CD8-positive, alpha-beta memory T cell (primary cell): ENCODE measurements around the gene C10orf105. TPM values are rescaled to one million over a fixed set of nuclear protein-coding genes. Genes with fewer than 3 reads are reported as not detected.

ENCODE experiments used
- CTCF ChIA-PET: fragments of 350-600 bp; sonication (Branson Sonifier 250); formaldehyde crosslinking; loops from one replicate; lab custom pipeline; 2021; ENCODE audit warnings: antibody characterized with exemption; lab: Charles Lee
- POLR2A ChIA-PET: fragments of 350-600 bp; sonication (Branson Sonifier 250); formaldehyde crosslinking; loops from one replicate; lab custom pipeline; 2021; ENCODE audit warnings: antibody characterized with exemption; lab: Charles Lee
- DNase-seq, 5 donors: peaks; one replicate each; pipeline versions ENCODE4 v3.0.0 to v3.0.0-alpha.2; 2020 to 2022; ENCODE audit warnings: mixed read lengths in 1 of 5
- H3K27ac ChIP-seq: one replicate; pipeline ENCODE4 v1.7.0; 2013; ENCODE audit warnings: low read depth, mild to moderate bottlenecking, low read length, moderate library complexity
- H3K27me3 ChIP-seq: 2 replicates; pipeline ENCODE4 v1.7.0; 2013; ENCODE audit warnings: low read length, mild to moderate bottlenecking; ENCODE audit not compliant: insufficient read depth, poor library complexity, severe bottlenecking
- H3K36me3 ChIP-seq: 2 replicates; pipeline ENCODE4 v1.7.0; 2013; ENCODE audit warnings: mild to moderate bottlenecking, low read length, moderate library complexity; ENCODE audit not compliant: insufficient read depth
- H3K4me1 ChIP-seq: 2 replicates; pipeline ENCODE4 v1.7.0; 2013; ENCODE audit warnings: mild to moderate bottlenecking, low read length, moderate library complexity; ENCODE audit not compliant: insufficient read depth
- H3K4me3 ChIP-seq: 2 replicates; pipeline ENCODE4 v1.7.0; 2013; ENCODE audit warnings: mild to moderate bottlenecking, low read length
- H3K9me3 ChIP-seq: 2 replicates; pipeline ENCODE4 v1.7.0; 2013; ENCODE audit warnings: mild to moderate bottlenecking, low read length
- H3K27ac Mint-ChIP-seq, 8 donors: one replicate each; pipeline ENCODE4 v1.8.0; 2020 to 2021; ENCODE audit warnings: mixed read lengths in 8 of 8, mild to moderate bottlenecking in 6 of 8, inconsistent platforms in 3 of 8, moderate library complexity in 3 of 8
- H3K27me3 Mint-ChIP-seq, 2 donors: one replicate each; pipeline ENCODE4 v1.8.0; 2020 to 2021; ENCODE audit warnings: mixed read lengths in 2 of 2, mild to moderate bottlenecking in 1 of 2, moderate library complexity in 1 of 2
- H3K36me3 Mint-ChIP-seq, 3 donors: one replicate each; pipeline ENCODE4 v1.8.0; 2020 to 2021; ENCODE audit warnings: mixed read lengths in 3 of 3, inconsistent platforms in 1 of 3, mild to moderate bottlenecking in 1 of 3
- H3K4me1 Mint-ChIP-seq, 3 donors: one replicate each; pipeline ENCODE4 v1.8.0; 2020 to 2021; ENCODE audit warnings: mixed read lengths in 3 of 3, inconsistent platforms in 1 of 3, mild to moderate bottlenecking in 1 of 3
- H3K4me3 Mint-ChIP-seq, 7 donors: one replicate each; pipeline ENCODE4 v1.8.0; 2020 to 2021; ENCODE audit warnings: mixed read lengths in 7 of 7, mild to moderate bottlenecking in 6 of 7, moderate library complexity in 4 of 7, inconsistent platforms in 2 of 7
- H3K9me3 Mint-ChIP-seq, 5 donors: one replicate each; pipeline ENCODE4 v1.8.0; 2020 to 2022; ENCODE audit warnings: mixed read lengths in 5 of 5, mild to moderate bottlenecking in 3 of 5, moderate library complexity in 2 of 5, inconsistent platforms in 1 of 5
- polyA plus RNA-seq: library from polyadenylated mRNA; unstranded; fragments of 300-500 nt; fragmentation: Illumina TruSeq; gene quantifications from one replicate; pipeline ENCODE4 v1.2.3, GENCODE V29; 2021
- total RNA-seq, 2 experiments: library from RNA; stranded (reverse); gene quantifications; one replicate each; pipeline ENCODE4 v1.2.3, GENCODE V29; 2021

The C10orf105 gene
- total and polyA plus RNA-seq, 3 experiments from 2014 or later = 0.04 to 0.23 (median 0.11) TPM

- CTCF ChIA-PET = interaction anchor here (1.1 to 3.7 kb wide), 2 partner anchors 70 to 73 kb away, joined by 3 to 12 read pairs; partner anchors contain the start of gene VSIR
- H3K36me3 ChIP-seq = no peaks in the 10 kb centered on the region
- Mint-ChIP-seq H3K27ac (peak overlapping the region in 1 of 8 donors; percentile 77), H3K4me3 (peak overlapping the region in 1 of 7 donors; percentile 5), H3K36me3 (no peaks in the 10 kb centered on the region), H3K9me3 (no peaks in the 10 kb centered on the region), H3K27me3 (no peaks in the 10 kb centered on the region), H3K4me1 (peaks cover 23 to 26% (median 25%) of the 10 kb centered on the region in 3 donors)
- H3K4me1 ChIP-seq = peaks cover 21% of the 10 kb centered on the region
- H3K4me3 ChIP-seq = no peak overlapping the region
- POLR2A ChIA-PET = no interaction called here
- no peak overlapping the region for H3K27ac ChIP-seq
- DNase-seq = no peak
- H3K27me3 ChIP-seq = no peaks in the 10 kb centered on the region
- no peaks in the 10 kb centered on the region for H3K9me3 ChIP-seq
Measured at GRCh38 chr10:71703577-71703976, 16.0 kb downstream of the C10orf105 start.

GRCh38 chr10:71701496-71702132 lies 18.0 kb downstream of the C10orf105 start:
- H3K9me3 Mint-ChIP-seq = no peaks in the 10 kb centered on the region
- peak overlapping the region in 1 of 8 donors; percentile 74 for H3K27ac Mint-ChIP-seq
- no peak overlapping the region for H3K4me3 Mint-ChIP-seq
- ChIA-PET POLR2A (interaction anchor here (0.6 kb wide), 1 partner anchor 27 kb away, joined by 4 read pairs; no protein-coding TSS in a partner anchor), CTCF (interaction anchor here (0.8 to 3.7 kb wide), 5 partner anchors 11 to 72 kb away, joined by 3 to 12 read pairs (median 3); partner anchors contain the start of gene VSIR)
- peaks cover 29 to 32% (median 31%) of the 10 kb centered on the region in 3 donors for H3K4me1 Mint-ChIP-seq
- Histone ChIP-seq H3K4me3 (no peak overlapping the region), H3K4me1 (peaks cover 28% of the 10 kb centered on the region), H3K36me3 (no peaks in the 10 kb centered on the region), H3K27ac (no peak overlapping the region), H3K9me3 (no peaks in the 10 kb centered on the region), H3K27me3 (no peaks in the 10 kb centered on the region)
- no peak for DNase-seq
- no peaks in the 10 kb centered on the region for H3K36me3 Mint-ChIP-seq
- H3K27me3 Mint-ChIP-seq = no peaks in the 10 kb centered on the region

- no peaks in the 10 kb centered on the region for H3K27me3 ChIP-seq
- DNase-seq = no peak
- Mint-ChIP-seq H3K27me3 (no peaks in the 10 kb centered on the region), H3K27ac (peak overlapping the region in 1 of 8 donors; percentile 47), H3K36me3 (no peaks in the 10 kb centered on the region), H3K4me3 (no peak overlapping the region), H3K4me1 (peaks cover 31 to 38% (median 32%) of the 10 kb centered on the region in 3 donors), H3K9me3 (no peaks in the 10 kb centered on the region)
- no peaks in the 10 kb centered on the region for H3K9me3 ChIP-seq
- no peaks in the 10 kb centered on the region for H3K36me3 ChIP-seq
- POLR2A ChIA-PET = interaction anchor here (0.6 kb wide), 1 partner anchor 27 kb away, joined by 4 read pairs; no protein-coding TSS in a partner anchor
- CTCF ChIA-PET = interaction anchor here (1.2 to 9.6 kb wide), 4 partner anchors 11 to 72 kb away, joined by 3 to 90 read pairs (median 4); partner anchors contain the start of gene VSIR
- H3K4me1 ChIP-seq = peaks cover 33% of the 10 kb centered on the region
- no peak overlapping the region for H3K4me3 ChIP-seq
- no peak overlapping the region for H3K27ac ChIP-seq
Measured at GRCh38 chr10:71700731-71701368, 18.7 kb downstream of the C10orf105 start.

GRCh38 chr10:71698737-71699136 lies 20.8 kb downstream of the C10orf105 start:
- Mint-ChIP-seq H3K9me3 (no peaks in the 10 kb centered on the region), H3K4me3 (peak overlapping the region in 6 of 7 donors; percentile 26 to 63 (median 42)), H3K27ac (peak overlapping the region; percentile 62 to 91 (median 76)), H3K36me3 (no peaks in the 10 kb centered on the region), H3K27me3 (no peaks in the 10 kb centered on the region), H3K4me1 (peaks cover 42 to 58% (median 48%) of the 10 kb centered on the region in 3 donors)
- DNase-seq = no peak
- Histone ChIP-seq H3K27me3 (no peaks in the 10 kb centered on the region), H3K4me3 (no peak overlapping the region), H3K4me1 (peaks cover 51% of the 10 kb centered on the region), H3K27ac (no peak overlapping the region), H3K9me3 (no peaks in the 10 kb centered on the region), H3K36me3 (no peaks in the 10 kb centered on the region)
- ChIA-PET CTCF (interaction anchor here (1.0 to 9.6 kb wide), 12 partner anchors 11 to 113 kb away, joined by 3 to 160 read pairs (median 12); partner anchors contain the start of gene VSIR), POLR2A (interaction anchor here (1.0 to 1.3 kb wide), 2 partner anchors 9 to 50 kb away, joined by 3 to 5 read pairs; no protein-coding TSS in a partner anchor)

GRCh38 chr10:71697938-71698709 lies 21.5 kb downstream of the C10orf105 start:
- no peaks in the 10 kb centered on the region for H3K36me3 Mint-ChIP-seq
- CTCF ChIA-PET = interaction anchor here (0.9 to 9.6 kb wide), 15 partner anchors 9 to 113 kb away, joined by 3 to 160 read pairs (median 7); partner anchors contain the start of gene VSIR
- no peak overlapping the region for H3K27ac ChIP-seq

GRCh38 chr10:71696628-71697326 lies 22.8 kb downstream of the C10orf105 start:
- peaks cover 44 to 62% (median 52%) of the 10 kb centered on the region in 3 donors for H3K4me1 Mint-ChIP-seq
- no peaks in the 10 kb centered on the region for H3K9me3 Mint-ChIP-seq
- peak overlapping the region in 5 of 8 donors; percentile 51 to 88 (median 68) for H3K27ac Mint-ChIP-seq
- no peaks in the 10 kb centered on the region for H3K27me3 Mint-ChIP-seq
- H3K4me3 Mint-ChIP-seq = peak overlapping the region in 5 of 7 donors; percentile 11 to 68 (median 28)
- Histone ChIP-seq H3K27me3 (no peaks in the 10 kb centered on the region), H3K4me1 (peaks cover 54% of the 10 kb centered on the region), H3K27ac (no peak overlapping the region), H3K4me3 (no peak overlapping the region), H3K36me3 (no peaks in the 10 kb centered on the region), H3K9me3 (no peaks in the 10 kb centered on the region)
- CTCF ChIA-PET = interaction anchor here (0.7 to 9.6 kb wide), 26 partner anchors 11 to 383 kb away, joined by 3 to 160 read pairs (median 4); partner anchors contain the start of genes C10orf105 and VSIR
- peak; percentile 35 to 75 (median 55) for DNase-seq
- POLR2A ChIA-PET = interaction anchor here (0.6 to 1.4 kb wide), 3 partner anchors 76 to 88 kb away, joined by 3 to 4 read pairs (median 3); no protein-coding TSS in a partner anchor
- H3K36me3 Mint-ChIP-seq = no peaks in the 10 kb centered on the region

More at GRCh38 chr10:71697938-71698709, 21.5 kb downstream of the C10orf105 start:
- Mint-ChIP-seq H3K9me3 (no peaks in the 10 kb centered on the region), H3K4me3 (peak overlapping the region in 6 of 7 donors; percentile 26 to 63 (median 60)), H3K4me1 (peaks cover 46 to 62% (median 52%) of the 10 kb centered on the region in 3 donors), H3K27ac (peak overlapping the region; percentile 64 to 91 (median 88)), H3K27me3 (no peaks in the 10 kb centered on the region)
- no peaks in the 10 kb centered on the region for H3K36me3 ChIP-seq
- H3K4me1 ChIP-seq = peaks cover 54% of the 10 kb centered on the region
- no peak overlapping the region for H3K4me3 ChIP-seq
- no peaks in the 10 kb centered on the region for H3K27me3 ChIP-seq
- POLR2A ChIA-PET = interaction anchor here (0.7 to 1.3 kb wide), 3 partner anchors 10 to 51 kb away, joined by 3 to 5 read pairs (median 4); no protein-coding TSS in a partner anchor
- peak in 4 of 5 donors; percentile 35 to 75 (median 50) for DNase-seq
- H3K9me3 ChIP-seq = no peaks in the 10 kb centered on the region
